ENCODE data around the gene HOXC11.

The HOXC11 gene

DNA sequence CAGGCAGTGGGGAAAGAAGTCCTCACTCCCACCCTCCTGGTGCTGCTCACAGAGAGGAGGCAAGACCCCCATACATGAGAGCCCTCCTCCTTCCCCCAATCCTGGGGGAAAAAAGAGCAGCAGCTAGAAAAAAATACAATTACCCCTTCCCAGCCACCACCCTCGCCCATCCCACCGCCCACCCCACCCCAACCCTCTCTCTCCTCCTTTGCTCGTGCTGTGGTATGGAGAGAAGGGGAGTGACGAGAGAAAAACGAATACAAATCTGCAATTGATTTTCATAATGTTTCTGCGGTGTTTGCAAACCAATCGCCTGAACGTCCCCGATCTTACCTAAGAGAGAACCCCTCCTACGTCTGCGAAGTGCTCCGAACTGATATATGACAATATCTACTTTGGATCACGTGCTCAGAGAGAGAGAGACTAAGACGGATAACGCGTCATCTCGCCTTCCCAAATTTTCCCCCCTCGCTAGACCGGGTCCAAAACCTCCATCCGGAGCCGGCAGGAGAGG, at the start of gene HOXC11:
TSS of gene HOXC11 (plus strand) at position 405 of the 514 bp plus-strand sequence. CDS start 116 bp downstream, outside the sequence.
- no peak for DNase-seq

DNA sequence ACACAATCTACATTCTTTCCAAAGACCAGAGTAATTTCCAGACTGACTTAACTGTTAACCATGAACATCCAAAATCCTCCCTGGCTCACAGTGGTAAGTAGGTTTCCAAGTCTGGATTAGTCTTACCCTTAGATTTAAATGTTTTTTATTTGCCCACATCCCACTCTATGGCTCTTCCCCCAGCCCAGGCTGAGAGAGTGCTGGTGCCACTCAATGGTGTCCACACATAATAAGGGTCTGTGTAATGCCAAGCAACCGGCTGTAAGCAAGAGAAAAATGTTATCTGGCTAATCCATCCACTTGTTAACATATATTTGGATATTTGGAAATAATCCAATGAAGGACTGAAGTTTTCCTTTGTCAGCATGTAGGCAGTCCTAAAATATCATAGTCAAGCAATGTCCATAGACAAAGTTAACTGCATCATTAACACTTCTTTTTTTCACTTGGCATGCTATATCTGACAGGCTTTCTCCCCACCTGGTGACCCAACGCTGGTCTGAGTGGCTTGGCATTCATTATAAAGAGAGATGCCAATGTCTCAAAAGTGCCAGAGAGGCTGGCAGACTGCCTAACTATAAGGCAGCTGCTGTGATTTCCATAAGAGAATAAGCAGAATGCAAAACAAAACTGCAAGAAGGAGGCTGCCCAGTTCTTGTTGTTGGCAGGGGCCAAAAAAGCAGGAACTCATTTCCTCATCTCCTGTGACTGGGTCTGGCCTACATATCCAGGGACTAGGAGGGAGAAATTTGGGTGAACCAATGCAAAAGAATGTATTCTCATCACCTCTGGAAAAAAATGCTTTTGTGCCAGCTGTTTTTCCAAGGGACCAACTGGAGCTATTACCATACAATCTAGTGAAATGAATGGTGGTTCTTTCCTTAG, 48.2 kb upstream of the HOXC11 start:
- DNase-seq: no peak

- no peak for DNase-seq
These were observed 45.5 kb upstream of the HOXC11 start for GRCh38 chr12:53927220-53928029.

DNA sequence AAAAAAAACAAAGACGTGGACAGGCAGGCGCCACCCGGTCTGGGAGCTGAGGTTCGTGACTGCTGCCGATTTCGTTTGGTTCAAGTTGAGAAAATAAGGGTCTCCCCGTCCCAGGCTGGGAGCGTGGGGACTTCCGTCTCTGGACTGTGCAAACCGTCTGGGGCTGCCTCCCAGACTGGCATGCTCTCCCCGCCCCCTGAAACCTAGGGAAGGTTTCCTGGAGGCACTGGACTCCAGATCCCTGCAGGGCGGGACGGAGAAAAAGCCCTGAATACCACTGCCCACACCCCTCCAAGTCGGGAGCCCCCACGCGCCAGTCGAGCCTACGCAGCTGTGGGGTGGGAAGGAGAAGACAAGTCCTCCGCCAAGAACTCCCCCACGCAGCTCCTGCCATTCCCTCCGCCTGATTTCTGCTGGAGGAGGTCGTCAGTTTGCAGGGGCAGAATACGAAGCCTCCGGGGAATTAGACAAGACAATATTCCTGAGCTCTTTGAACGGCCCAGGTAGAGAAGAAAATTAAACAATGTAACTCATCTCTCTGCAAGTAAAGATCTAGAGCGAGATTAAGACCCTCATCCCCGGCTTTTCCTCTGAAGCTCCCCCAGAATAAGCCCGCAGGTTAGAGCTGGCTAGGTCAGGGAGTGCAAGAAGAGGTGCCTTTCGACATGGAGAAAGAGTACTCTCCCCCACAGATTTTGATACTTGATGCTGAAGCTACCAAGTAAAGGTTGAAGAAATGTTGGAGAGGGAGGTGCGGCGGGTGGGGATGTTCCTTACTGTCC, 44.7 kb upstream of the HOXC11 start:
- no peak for DNase-seq

DNA sequence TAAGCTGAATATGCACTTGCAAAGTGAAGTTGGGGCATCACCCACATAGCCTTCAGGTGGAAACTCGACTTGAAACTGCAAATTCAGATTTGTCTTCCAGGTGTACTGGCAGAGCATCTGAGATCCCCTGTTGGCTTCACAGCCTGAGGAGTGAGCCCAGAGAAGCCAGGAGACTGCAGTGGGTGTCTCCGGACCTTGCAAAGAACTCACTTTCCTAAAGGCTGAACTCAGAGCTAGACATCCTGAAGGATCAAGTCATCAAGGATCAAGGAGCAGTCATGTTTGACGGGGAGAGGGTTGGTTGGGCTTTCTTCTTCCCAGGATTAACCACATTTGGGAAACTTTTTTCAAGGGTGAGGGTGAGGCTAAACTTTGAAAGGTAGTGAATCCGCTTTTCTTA, 43.4 kb upstream of the HOXC11 start:
- DNase-seq: no peak

DNA sequence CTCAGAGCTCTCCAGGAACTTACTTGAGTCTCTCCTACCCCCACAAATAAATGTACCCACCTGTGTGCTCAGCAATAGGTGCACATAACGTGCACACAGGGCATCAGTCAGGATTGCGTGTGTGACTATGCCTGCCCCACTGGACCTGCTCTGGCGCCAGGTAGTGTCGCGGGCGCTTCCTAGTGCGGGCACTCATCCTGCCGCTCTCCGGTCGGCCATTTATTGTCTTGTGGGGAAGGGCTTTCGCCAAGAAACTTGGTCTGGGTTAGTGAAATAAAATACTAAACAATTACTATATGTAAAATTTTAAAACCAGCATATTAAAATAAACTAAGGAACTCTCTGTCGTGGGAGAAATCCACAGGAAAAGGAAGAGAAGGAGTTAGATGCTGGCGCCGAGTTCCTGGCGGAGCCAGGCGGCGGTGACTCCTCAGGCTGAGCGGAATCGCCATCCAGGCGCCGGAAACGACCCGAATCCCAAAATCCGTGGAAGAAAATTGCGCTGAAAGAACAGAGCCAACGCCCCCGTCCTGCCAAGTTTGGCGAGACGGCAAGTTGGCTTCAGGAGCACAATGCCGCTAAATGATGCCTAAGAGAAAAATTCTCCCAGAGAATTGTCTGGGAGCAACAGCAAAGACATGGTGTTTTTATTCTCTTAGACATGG, 42.2 kb upstream of the HOXC11 start:
- no peak for DNase-seq

DNA sequence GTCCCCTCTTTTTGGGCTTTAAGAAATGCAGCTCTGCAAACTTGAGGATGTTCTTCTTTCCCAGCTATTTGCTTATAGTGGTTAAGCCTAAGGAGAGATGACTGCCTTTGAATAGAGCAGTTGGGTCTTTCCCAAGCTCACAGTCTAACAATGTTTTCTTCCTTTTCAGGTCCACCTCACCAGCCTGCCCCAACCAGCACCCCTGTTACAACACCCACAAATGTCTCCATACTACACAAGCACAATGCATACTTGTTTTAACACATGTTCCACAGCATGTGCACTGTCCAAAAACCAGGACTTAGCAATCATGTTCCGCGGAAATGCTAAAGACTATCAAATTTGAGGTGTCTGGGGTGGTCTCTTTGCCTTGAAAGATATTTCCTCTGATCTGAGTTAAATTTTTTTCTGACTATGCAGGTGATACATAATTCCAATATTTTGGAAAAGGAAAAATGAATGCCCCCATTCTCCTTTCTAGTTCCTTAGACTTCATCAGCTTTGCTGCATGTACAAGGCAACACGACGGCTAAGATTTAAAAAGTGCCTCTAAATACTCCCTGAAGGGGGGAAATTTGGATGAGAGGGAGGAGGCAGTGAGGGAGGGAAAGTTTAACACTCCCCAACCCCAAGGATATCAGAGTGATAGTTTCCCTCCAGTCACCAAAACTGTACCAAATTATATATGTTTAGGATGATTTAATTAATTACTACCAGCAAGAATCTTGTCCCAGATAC, 40.9 kb upstream of the HOXC11 start:
- no peak for DNase-seq

DNA sequence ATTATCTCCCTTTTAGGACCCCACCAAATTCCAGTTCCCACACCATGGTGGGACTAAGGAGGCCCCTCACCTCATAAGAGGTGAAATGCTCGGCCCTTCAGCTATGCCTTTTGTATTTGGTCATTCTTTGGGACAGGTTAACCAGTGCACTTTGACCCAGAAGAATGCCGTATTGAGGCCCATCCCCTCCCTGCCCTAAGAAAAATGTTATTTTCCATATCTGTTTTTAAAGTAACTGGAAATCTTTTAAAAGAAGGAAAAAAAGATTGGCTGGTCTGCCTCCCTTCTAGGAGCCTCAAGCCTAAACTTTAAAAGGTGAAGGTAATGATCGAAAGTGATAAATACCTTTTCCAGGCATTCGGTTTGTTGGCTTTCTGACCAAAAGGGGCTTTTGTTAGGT, 40.0 kb upstream of the HOXC11 start:
- DNase-seq: no peak

GRCh38 chr12:53935383-53936341, 37.3 kb upstream of the HOXC11 start:
- no peak for DNase-seq

- no peak for DNase-seq
These were observed 35.8 kb upstream of the HOXC11 start for GRCh38 chr12:53937099-53937498.

DNA sequence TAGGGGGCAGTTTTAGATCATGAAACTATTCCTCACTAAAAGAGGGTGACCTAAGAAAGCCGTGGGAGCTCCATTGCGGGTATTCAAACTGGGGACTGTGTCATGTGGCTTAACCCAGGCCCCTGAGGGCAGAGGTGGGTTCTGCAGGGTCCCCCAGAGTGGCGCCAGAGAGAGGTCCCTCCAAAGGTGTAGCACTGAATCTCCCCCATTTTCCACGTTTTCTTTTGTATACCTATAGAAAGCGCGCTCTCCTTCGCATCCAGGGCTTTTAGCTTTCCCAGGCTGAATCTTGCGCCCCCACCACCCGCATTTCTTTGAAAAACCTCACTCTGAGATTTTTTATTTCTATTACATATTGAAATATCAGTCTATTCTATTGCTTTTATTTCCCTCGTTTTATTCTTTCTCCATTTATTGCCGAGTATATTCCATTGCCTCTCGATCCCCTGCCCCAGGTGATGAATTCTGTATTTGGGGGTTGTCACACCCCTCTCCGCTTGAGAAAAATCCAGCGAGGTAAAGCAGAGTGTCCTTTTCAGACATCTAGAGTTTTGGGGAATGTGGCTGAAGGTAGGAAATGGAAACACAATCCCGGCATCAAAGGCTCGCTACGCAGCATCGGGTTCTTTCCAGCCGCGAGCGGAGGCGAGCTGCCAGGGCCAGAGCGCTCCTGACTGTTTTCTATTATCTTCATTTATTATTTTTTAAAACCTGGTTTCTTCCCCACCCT, 35.2 kb upstream of the HOXC11 start:
- DNase-seq: no peak

DNA sequence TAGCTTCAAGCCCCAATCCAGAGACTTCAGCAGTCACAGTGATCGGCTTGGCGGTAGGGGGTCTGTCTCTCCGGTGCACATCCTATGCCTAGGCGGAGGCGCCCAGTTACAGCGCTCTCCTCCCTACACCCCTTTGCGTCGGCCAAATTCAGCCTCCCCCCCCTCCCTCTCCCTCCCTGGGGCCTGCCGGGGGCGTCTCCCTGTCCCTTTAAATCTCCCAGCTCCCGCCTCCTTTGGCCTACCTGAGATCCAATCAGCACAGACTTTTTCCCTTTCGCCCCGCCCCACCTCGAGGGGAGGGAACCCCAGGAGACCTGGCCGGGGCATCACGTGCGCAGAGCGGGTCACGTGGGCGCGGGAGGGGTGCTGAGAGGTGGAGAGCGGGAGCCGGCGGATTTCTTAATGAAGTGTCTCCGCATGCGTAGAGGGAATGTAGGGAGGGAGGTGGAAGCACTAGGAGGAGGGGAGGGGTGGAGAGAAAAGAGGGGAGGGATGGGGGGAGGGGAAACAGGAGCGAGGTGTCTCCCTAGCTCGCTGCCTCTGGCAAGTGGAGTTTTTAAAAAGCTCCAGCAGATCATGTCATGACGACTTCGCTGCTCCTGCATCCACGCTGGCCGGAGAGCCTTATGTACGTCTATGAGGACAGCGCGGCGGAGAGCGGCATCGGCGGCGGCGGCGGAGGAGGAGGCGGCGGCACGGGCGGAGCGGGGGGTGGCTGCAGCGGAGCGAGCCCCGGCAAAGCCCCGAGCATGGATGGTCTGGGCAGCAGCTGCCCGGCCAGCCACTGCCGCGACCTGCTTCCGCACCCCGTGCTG, 34.4 kb upstream of the HOXC11 start, which contains the start of gene HOXC13:
TSS of gene HOXC13 (plus strand) at position 506 of the 815 bp plus-strand sequence. CDS start at position 582, 76 bp downstream.
- peak in 1 of 2 donors; percentile 34 for DNase-seq

- no peak for DNase-seq
These were observed 33.5 kb upstream of the HOXC11 start for GRCh38 chr12:53939141-53940108.

DNA sequence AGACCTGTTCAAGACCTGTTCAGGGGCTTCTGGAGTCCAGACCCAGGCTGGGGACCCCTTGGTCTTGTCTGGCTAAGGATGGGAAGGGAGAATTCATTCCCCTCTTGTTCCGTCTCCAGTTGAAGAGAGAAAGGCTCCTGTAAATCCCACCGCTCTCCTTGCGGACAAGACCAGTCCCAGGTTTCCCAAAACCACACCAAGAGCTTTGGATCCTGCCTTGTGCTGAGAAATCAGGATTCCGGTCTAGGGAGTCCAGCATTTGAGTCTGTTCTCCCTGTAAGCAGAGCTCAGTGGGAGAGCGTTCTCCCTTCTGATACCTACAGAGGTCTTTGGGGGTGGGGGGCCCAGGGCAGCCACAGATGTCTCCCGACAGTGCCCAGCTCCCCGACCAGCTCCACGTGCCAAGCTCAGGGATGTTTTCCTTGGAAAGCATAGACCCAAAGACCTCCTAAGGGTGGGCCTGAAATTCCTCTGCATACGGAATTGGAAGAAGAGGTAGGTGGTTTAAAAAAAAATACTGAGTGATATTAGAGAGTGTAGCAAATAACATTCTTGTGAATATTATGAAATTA, 32.4 kb upstream of the HOXC11 start:
- DNase-seq: no peak

GRCh38 chr12:53941187-53941586, 31.7 kb upstream of the HOXC11 start:
- DNase-seq: no peak

- DNase-seq: no peak
These were observed 31.2 kb upstream of the HOXC11 start for GRCh38 chr12:53941750-53942149.

- no peak for DNase-seq
These were observed 30.4 kb upstream of the HOXC11 start for GRCh38 chr12:53942467-53942997.

Measured in stimulated activated CD4-positive, alpha-beta T cell treated with anti-CD3 and anti-CD28 coated beads, Interleukin-2, amount 100 ng/mL, for 48 hours (primary cell).